Measurements from ENCODE around the gene SLC52A3. TPM values are rescaled to one million over a fixed set of nuclear protein-coding genes. Genes with fewer than 3 reads are reported as not detected.

SLC52A3 gene
- total and polyA plus RNA-seq, 9 of the 15 experiments (the other 6 are each of a cell fraction or from before 2014, with no cell fraction given), result 0.06 to 0.60 (median 0.11) TPM

DNA sequence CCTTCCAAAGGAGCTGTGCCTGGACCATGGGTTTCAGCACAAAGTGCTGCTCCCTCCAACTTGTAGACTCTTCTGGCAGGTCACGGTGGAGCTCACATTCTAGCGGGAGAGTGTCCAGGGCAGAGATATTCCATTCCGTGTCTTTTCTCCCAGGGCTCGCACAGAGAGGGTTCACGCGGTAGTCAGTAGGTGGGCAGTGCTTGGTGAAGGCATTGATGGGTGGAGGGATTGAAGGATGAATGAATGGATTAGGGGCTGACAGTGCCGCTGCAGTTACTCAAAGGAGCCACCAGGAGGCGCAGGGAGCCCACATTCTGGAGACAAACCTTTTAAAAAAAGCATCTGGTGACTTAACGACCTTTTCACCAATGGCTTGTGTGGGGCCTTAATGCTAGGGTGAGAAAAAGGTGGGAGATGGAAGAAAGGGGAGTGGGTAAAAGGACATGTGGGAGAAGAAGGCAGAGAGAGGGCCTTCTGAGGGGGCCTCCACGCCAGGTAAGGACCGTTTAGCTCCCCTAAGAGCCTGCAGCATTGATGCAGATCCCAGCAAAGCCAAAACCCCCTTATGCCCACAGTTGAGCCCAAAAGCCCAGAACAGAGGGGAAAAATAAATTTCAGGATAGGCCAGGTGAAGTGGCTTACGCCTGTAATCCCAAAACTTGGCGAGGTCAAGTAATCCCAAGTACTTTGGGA lies 47.8 kb upstream of the SLC52A3 start:
- no peaks in the 10 kb centered on the region; the same call in 1 of the 2 replicates for H4K20me1 ChIP-seq (replicated peaks; ENCODE audit: control insufficient read depth, insufficient read depth, low read length)
- WGBS (ENCODE audit: insufficient coverage, low coverage, missing lambda C conversion rate), result 19% methylated on average over 11 of the region's 13 CpGs
- no peaks in the 10 kb centered on the region for H3K9me1 ChIP-seq (ENCODE audit: control insufficient read depth, insufficient read depth, low read length)
- no peak overlapping the region for H3K27ac ChIP-seq (ENCODE audit: extremely low read depth, low read depth, low read length)
- BruUV-seq (replicated peaks), result no TSS peak
- H3K79me2 ChIP-seq (ENCODE audit: control insufficient read depth, insufficient read depth, low read length), result no peaks in the 10 kb centered on the region
- no peak overlapping the region for H3K9ac ChIP-seq (ENCODE audit: insufficient read depth in 1 of 2, low read depth in 2 of 2, low read length in 2 of 2)
- no peak overlapping the region for H3K4me2 ChIP-seq (ENCODE audit: insufficient read depth, low read length)
- no peak overlapping the region for H3K4me3 ChIP-seq
- CTCF ChIA-PET (ENCODE audit: low intra/inter-chr PET ratio), result interaction anchor here (0.5 to 2.4 kb wide), 12 partner anchors 26 to 688 kb away, joined by 3 to 18 read pairs (median 4); no protein-coding TSS in a partner anchor
- intact Hi-C loops (cut with micrococcal nuclease), result loop anchor here (1.0 to 10.0 kb wide), 6 partner anchors 135 to 397 kb away; partner anchors contain the start of gene TMEM74B
- H3K4me1 ChIP-seq (replicated peaks in 1 of 2; ENCODE audit: control insufficient read depth in 2 of 2, insufficient read depth in 2 of 2, low read length in 2 of 2), result peaks cover 9 to 10% of the 10 kb centered on the region in 2 experiments; a peak in 4 of 5 replicates
- in situ Hi-C loops (cut with MboI), result loop anchor here (5.0 to 10.0 kb wide), 2 partner anchors 296 to 379 kb away; no protein-coding TSS in a partner anchor
- ATAC-seq, result peak; percentile 57
- peak overlapping the region; percentile 17; the same call in 1 of the 2 replicates for H2AFZ ChIP-seq (ENCODE audit: low read depth, low read length)
- FAIRE-seq, result peak; percentile 95
- no peaks in the 10 kb centered on the region for H3K36me3 ChIP-seq (ENCODE audit: control insufficient read depth, insufficient read depth, low read length)
- H3K27me3 ChIP-seq (ENCODE audit: control insufficient read depth in 2 of 2, insufficient read depth in 2 of 2, low read length in 2 of 2), result no peaks in the 10 kb centered on the region
- no peaks in the 10 kb centered on the region for H3K9me3 ChIP-seq (replicated peaks; ENCODE audit: control insufficient read depth, insufficient read depth, low read depth, low read length)
- POLR2A ChIA-PET, result interaction anchor here (0.7 to 1.1 kb wide), 2 partner anchors 11 to 293 kb away, joined by 3 read pairs; no protein-coding TSS in a partner anchor
- DNase-seq (ENCODE audit: extremely low read depth in 1 of 4, low spot score in 3 of 4), result peak; percentile 51 to 78 (median 60)
- TF ChIP-seq STAG1 (CRISPR knock-in tag; IDR thresholded peaks at IDR 0.05; ENCODE audit: borderline replicate concordance) (peak; percentile 99), SIN3A (IDR thresholded peaks at IDR 0.05; ENCODE audit: borderline replicate concordance in 2 of 2, control insufficient read depth in 1 of 2, low read depth in 2 of 2, low read length in 2 of 2) (no peak), ATF1 (CRISPR knock-in tag; IDR thresholded peaks at IDR 0.05) (no peak), ATF1 (tag; IDR thresholded peaks at IDR 0.05) (0 out of 2 replicates have a peak, but pooled peaks have one; percentile 20), FOXP1 (CRISPR knock-in tag; IDR thresholded peaks at IDR 0.05) (no peak), ETV6 (IDR thresholded peaks at IDR 0.05; ENCODE audit: borderline replicate concordance in 1 of 2, low read depth in 2 of 2, low read length in 1 of 2) (no peak), ETV6 (CRISPR knock-in tag; IDR thresholded peaks at IDR 0.05; ENCODE audit: borderline replicate concordance) (no peak), PHB (CRISPR knock-in tag; IDR thresholded peaks at IDR 0.05) (no peak), GTF2E2 (tag; IDR thresholded peaks at IDR 0.05) (no peak), RAD21 (CRISPR knock-in tag; conservative IDR thresholded peaks at IDR 0.05 in 1 of 2, IDR thresholded peaks at IDR 0.05 in 1 of 2) (peak; percentile 90 to 93), TOE1 (IDR thresholded peaks at IDR 0.05; ENCODE audit: borderline replicate concordance) (peak; percentile 25; the same call in 1 of the 2 replicates), TOE1 (CRISPR knock-in tag; IDR thresholded peaks at IDR 0.05; ENCODE audit: borderline replicate concordance, low read depth) (no peak), ZC3H11A (IDR thresholded peaks at IDR 0.05; ENCODE audit: low read depth, low read length) (no peak), HMG20A (CRISPR knock-in tag; conservative IDR thresholded peaks at IDR 0.05) (no peak), CREM (IDR thresholded peaks at IDR 0.05; ENCODE audit: low read depth) (no peak), FOXJ3 (CRISPR knock-in tag; IDR thresholded peaks at IDR 0.05) (no peak)
- TF ChIP-seq, protein P1, sequence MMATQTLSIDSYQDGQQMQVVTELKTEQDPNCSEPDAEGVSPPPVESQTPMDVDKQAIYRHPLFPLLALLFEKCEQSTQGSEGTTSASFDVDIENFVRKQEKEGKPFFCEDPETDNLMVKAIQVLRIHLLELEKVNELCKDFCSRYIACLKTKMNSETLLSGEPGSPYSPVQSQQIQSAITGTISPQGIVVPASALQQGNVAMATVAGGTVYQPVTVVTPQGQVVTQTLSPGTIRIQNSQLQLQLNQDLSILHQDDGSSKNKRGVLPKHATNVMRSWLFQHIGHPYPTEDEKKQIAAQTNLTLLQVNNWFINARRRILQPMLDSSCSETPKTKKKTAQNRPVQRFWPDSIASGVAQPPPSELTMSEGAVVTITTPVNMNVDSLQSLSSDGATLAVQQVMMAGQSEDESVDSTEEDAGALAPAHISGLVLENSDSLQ (IDR thresholded peaks at IDR 0.05), result no peak
- TF ChIP-seq, protein P2, sequence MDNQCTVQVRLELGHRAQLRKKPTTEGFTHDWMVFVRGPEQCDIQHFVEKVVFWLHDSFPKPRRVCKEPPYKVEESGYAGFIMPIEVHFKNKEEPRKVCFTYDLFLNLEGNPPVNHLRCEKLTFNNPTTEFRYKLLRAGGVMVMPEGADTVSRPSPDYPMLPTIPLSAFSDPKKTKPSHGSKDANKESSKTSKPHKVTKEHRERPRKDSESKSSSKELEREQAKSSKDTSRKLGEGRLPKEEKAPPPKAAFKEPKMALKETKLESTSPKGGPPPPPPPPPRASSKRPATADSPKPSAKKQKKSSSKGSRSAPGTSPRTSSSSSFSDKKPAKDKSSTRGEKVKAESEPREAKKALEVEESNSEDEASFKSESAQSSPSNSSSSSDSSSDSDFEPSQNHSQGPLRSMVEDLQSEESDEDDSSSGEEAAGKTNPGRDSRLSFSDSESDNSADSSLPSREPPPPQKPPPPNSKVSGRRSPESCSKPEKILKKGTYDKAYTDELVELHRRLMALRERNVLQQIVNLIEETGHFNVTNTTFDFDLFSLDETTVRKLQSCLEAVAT (IDR thresholded peaks at IDR 0.05), result 0 out of 4 replicates have a peak, but pooled peaks of 1 of the 2 experiments have one; percentile 35

Measured in K562 (cell line).